Measurements from ENCODE around the gene TUNAR.
"Not testable (repeated sequence)": the region's sequence is repeated elsewhere in the genome, so short reads cannot be mapped to it uniquely, and the experiment has no call there.

Gene TUNAR

GRCh38 chr14:95920769-95921438, 44.3 kb downstream of the TUNAR start:
- no peak for ATAC-seq

DNA sequence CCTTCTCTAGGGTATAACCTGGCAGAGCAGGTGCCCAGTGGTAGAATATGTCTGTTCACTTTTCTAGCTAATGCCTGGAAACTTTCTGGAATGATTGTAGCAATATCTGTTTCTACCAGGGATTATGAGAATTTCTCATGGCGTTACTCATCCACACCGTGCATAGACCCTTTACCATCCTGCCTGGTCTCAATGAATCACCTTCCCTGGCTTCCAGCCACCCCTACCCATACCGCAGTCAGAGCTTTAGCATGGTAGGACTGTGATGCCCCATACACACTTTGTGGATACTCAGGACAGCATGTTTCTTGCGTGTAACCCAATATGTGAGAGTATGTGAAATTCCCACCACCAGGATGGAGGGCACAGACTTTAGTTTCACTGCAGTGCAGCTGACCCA, 45.4 kb downstream of the TUNAR start:
- ATAC-seq: no peak

DNA sequence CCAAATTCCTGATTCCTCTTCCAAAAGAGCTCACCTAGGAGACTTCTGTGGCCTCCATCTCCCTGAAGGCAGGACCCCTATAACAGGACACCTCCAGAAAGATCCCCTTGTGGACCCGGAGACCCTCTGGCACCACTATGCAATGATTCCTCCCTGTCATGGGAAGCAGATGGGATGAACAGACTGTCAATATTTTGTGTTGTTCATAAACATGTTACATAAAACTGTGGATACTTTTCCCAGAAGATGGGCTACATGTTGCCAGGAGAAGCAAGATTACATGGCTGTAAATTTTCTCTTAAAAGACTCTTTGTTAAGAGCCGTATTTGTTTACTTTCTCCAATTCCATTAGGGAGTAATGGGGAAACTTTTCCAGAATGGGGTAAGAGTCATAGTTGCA, 52.1 kb downstream of the TUNAR start:
- ATAC-seq: no peak

GRCh38 chr14:95931384-95931783, 54.8 kb downstream of the TUNAR start:
- ATAC-seq: no peak

- no peak for ATAC-seq
Measured at GRCh38 chr14:95935228-95935822, 58.7 kb downstream of the TUNAR start.

- no peak for ATAC-seq
Measured at GRCh38 chr14:95936041-95936440, 59.4 kb downstream of the TUNAR start.

DNA sequence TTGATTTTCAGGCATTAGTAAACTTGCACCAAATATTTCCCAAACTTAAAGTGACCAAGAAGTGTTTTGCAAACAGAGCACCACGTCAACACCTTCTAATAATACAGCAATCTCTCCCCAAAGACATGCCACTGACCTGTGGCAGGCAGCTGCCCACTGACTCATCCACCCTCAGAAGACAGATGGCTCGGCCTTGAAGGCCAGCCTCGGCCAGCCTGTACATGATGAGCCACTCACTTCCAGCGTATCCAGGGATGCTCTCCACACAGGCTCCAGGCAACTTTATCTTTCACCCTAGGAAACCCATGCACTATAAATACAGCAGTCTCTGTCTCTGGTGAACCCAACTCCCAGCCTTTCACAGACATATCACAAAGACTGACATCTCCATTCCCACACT, 62.7 kb downstream of the TUNAR start:
- no peak for ATAC-seq

DNA sequence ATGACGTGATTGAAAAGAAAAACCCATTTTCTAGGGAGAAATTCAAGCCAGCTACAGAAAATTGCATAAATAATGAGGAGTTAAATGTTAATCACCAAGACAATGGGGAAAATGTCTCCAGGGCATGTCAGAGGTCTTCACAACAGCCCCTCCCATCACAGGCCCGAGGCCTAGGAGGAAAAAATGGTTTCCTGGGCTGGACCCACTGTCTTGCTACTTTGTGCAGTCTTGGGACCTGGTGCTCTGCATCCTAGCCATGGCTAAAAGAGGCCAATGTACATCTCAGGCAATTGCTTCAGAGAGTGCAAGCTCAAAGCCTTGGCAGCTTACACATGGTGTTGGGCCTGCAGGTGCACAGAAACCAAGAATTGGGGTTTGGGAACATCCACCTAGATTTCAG, 65.3 kb downstream of the TUNAR start:
- no peak for ATAC-seq

DNA sequence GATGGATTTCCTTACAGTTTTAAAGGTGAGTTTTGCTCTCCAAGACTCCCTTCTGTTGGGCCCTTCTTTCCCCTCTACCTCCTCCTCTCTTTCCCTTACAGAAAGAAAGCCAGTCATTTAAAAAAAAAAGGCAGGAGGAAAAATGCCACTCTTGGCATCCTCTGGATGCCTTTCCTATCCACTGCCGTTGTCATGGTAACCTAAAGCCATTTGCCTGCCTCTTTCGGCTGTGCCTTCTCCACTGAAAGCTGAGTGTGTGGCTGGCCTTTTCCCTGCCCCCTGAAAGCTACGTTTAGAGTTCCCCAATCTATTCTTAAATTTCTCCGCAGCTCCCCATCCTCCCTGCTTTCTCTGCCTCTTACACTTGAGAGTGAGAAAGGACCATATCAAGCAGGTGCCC, 67.1 kb downstream of the TUNAR start:
- ATAC-seq: no peak

DNA sequence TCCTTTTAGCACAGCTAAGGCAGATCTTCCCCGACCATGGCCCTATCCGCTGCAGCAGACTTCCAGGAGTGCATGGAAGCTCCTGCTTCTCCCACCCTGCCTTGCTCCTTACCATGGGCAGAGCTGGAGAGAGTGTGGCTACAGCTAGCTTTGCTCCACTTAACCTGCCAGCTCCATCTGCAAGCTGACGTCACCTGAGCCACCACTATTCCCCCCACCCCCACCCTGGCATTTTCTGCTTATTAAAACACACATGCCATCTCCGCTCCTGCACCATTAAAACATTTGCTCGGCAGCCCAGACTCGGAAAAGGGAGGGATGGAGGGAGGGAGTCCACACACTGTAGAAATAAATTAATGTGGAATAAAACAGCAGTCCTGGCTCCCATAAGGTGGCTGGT, 67.8 kb downstream of the TUNAR start:
- ATAC-seq: no peak

DNA sequence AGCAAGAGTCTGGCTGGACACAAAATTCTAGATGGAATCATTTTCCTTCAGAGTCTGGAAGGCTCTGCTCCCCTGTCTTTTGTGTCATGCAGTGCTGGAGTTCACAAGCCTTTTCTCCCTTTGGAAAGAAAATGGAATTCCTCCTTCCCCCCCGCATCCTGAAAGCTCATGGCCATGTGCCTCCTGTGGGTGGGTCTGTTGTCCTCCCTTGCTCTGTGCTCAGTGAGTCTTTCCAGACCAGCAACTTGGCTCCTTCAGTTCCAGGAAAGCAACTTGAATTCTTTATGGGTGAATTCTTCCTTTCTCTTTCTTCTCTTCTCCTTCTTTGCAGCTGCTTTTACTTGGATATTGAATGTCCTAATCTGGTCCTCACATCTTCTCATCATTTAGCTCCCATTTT, 70.2 kb downstream of the TUNAR start:
- no peak for ATAC-seq

GRCh38 chr14:95948558-95948981, 71.9 kb downstream of the TUNAR start:
- ATAC-seq: no peak

DNA sequence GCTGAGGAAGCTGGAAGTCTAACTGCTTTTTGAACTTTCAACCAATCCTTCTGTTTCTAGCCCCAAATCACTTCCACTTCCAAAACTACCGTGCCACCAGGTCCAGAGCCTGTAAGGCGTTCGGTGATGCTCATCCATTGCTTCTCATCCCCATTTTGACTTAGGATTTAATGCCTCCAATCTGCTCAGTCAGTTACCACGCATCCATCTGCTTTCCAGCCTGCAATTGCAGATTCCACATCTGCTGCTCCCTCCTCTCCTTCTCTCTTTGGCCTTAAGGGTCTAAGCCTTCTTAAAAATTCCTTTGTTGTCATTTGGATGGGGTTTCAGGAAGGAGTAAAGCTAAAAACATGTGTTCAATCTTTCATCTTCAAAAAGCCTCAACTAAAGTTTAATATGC, 74.7 kb downstream of the TUNAR start:
- no peak for ATAC-seq

DNA sequence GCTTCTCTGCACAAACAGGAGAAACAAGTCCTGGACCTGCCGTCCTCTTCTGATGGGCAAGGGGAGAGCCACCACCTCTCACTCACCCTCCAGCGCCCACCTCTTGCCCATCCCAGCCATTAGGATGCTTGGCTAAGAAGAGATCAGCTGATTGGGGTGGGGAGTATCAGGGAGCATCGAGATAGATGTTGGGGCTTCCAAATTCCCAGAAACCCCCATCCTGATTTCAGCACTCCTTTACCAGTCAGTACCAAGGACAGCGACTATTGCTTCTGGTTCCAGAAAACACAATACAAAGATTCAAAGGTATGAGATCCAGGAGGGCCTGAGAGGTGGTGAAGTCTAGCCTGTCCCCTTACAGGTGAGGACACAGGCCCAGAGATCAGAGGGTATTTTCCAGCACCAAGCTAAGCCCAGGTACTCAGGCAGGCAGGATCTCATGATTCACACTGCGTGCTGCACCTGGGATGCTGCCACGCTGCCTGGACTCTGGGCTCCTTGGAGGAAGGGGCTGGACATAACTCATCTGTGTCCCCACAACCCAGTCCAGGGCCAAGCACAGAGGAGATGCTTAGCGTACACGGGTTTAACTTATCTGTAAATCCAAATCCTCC, 76.6 kb downstream of the TUNAR start:
- no peak for ATAC-seq

DNA sequence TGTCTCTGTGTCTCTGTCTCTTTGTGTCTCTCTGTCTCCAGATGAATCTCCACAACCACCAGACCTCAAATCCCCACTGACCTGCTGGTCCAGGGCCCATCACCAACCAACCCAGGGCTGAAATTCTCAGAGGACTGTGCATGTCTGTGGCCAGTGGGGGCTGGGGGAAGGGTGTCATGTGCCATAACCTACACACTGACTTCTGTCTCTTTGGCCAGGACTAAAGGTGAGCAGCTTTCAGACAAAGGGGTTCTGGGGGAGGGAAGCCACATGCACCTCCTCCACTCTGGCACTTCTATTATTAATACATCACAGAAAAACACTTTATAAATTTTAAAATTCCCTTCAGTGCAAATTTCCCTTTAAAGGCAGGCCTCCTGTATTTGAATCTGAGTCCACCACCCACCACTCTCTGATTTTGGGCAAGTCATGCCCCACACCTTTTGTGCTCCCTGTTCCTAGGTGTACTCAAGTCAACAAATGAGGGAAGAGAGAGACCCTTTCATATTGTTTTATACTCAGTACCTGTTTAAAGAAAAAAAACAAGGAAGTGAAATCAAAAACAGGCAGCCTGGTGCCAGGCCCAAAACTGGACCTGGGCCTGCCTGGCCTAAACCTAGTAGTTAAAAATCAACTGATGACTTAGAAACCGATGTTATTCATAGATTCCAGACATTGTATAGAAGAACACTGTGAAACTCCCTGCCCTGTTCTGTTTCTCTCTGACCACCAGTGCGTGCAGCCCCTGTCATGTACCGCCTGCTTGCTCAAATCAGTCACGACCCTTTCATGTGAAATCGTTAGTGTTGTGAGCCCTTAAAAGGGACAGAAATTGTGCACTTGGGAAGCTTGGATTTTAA, 80.2 kb downstream of the TUNAR start:
- no peak for ATAC-seq

- ATAC-seq: no peak
Measured at GRCh38 chr14:95958105-95958504, 81.5 kb downstream of the TUNAR start.

GRCh38 chr14:95959317-95959716, 82.7 kb downstream of the TUNAR start:
- ATAC-seq: no peak

DNA sequence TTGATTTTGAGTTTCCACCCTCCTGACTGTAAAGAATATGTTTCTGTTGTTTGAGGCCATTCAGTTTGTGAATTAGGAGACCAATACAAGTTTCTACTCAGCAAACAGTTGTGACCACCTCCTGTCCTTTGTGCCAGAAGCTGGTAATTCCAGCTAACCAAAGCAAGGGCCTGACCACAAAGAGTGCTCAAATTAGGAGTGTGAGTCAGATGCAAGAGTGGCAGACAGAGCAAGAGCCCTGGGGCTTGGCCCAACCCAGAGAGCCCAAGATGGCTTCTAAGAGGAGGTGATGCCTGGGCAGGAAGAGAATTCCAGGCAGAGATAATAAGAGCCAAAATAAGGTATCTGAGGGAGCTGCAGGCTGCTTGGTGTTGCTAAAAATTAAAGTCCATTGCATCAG, 84.8 kb downstream of the TUNAR start:
- no peak for ATAC-seq

GRCh38 chr14:95964901-95965300, 88.3 kb downstream of the TUNAR start:
- ATAC-seq: no peak

DNA sequence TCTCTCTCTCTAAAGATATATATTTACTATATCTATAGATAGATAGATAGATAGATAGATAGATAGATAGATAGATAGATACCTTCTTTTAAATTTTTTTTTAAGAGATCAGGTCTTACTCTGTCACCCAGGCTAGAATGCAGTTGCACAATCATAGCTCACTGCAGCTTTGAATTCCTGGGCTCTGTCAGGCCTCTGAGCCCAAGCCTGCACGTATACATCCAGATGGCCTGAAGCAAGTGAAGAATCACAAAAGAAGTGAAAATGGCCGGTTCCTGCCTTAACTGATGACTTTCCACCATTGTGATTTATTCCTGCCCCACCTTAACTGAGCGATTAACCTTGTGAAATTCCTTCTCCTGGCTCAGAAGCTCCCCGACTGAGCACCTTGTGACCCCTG, 91.4 kb downstream of the TUNAR start:
- ATAC-seq: not testable (repeated sequence)

Measured in activated CD4-positive, CD25-positive, alpha-beta regulatory T cell treated with anti-CD3 and anti-CD28 coated beads, Interleukin-2, amount 50 U/mL, for 24 hours (primary cell).